Small intestine (tissue), 7 donors: ENCODE measurements around the gene PARP6. TPM values are rescaled to one million over a fixed set of nuclear protein-coding genes. Genes with fewer than 3 reads are reported as not detected.

Experiments used
- DNase-seq, 2 donors: peaks; one replicate each; pipeline versions ENCODE4 v3.0.0 to v3.0.0-alpha.2; 2013
- FAIRE-seq: peaks from 2 replicates; lab custom pipeline; 2012; peaks lifted over from hg19 to GRCh38; lab: Jason Lieb, UNC
- H3K27ac ChIP-seq, 3 donors: one replicate each; pipeline ENCODE4 v1.5.1; 2013; ENCODE audit warnings: low read length in 2 of 3, mild to moderate bottlenecking in 2 of 3, control low read depth in 1 of 3, inconsistent platforms in 1 of 3, low read depth in 1 of 3, moderate library complexity in 1 of 3
- H3K27me3 ChIP-seq, 3 donors: one replicate each; pipeline ENCODE4 v1.6.1; 2013; ENCODE audit warnings: low read length in 3 of 3, inconsistent platforms in 1 of 3; ENCODE audit not compliant: control insufficient read depth in 3 of 3, insufficient read depth in 3 of 3
- H3K36me3 ChIP-seq, 3 donors: one replicate each; pipeline ENCODE4 v1.6.1; 2013; ENCODE audit warnings: low read length in 3 of 3, inconsistent platforms in 1 of 3, low read depth in 1 of 3, mild to moderate bottlenecking in 1 of 3, moderate library complexity in 1 of 3; ENCODE audit not compliant: control insufficient read depth in 3 of 3, insufficient read depth in 2 of 3
- H3K4me1 ChIP-seq, 3 donors: one replicate each; pipeline ENCODE4 v1.6.1; 2013; ENCODE audit warnings: low read length in 2 of 3, inconsistent platforms in 1 of 3, low read depth in 1 of 3, mild to moderate bottlenecking in 1 of 3, moderate library complexity in 1 of 3; ENCODE audit not compliant: control insufficient read depth in 3 of 3, insufficient read depth in 2 of 3
- H3K4me3 ChIP-seq, 3 donors: one replicate each; pipeline ENCODE4 v1.5.1; 2013; ENCODE audit warnings: low read length in 3 of 3, control low read depth in 1 of 3, inconsistent platforms in 1 of 3, low read depth in 1 of 3, mild to moderate bottlenecking in 1 of 3, moderate library complexity in 1 of 3
- H3K9me3 ChIP-seq, 2 donors: one replicate each; pipeline ENCODE4 v1.6.1; 2013; ENCODE audit warnings: low read depth in 1 of 2, low read length in 1 of 2; ENCODE audit not compliant: control insufficient read depth in 2 of 2, insufficient read depth in 1 of 2
- WGBS, 3 donors: extraction: QIAGEN DNeasy Blood & Tissue Kit; methylation state at CpG; one replicate each; pipeline ENCODE4 v1.1.7; 2013; 5-methylcytosine and 5-hydroxymethylcytosine counted together
- polyA plus RNA-seq, 4 donors: library from polyadenylated mRNA; stranded (reverse) in 3 of 4; unstranded in 1 of 4; fragments of 200-250 nt in 3 of 4; fragments of 120-200 nt in 1 of 4; gene quantifications; one replicate each; pipeline versions ENCODE4 v1.2.1 to v1.2.3, GENCODE V29; 2013
- donor health status: healthy with polysubstance abuse.
- donor health status: control.
- donor health status: control.
- donor health status: Bipolar disorder and iron deficiency.
- donor health status: healthy.

The PARP6 gene
- polyA plus RNA-seq, 4 donors: 22.7 to 81.2 (median 69.2) TPM

- WGBS, 3 donors: 1 to 3% (median 2%) methylated on average over 16 of the region's 16 CpGs
Observed at GRCh38 chr15:72231833-72232478, 40.4 kb downstream of the PARP6 start.

GRCh38 chr15:72231066-72231832 is 41.1 kb downstream of the PARP6 start, which contains the start of gene PKM:
Gene PKM, minus strand, starts transcription at chr15:72231190. Its CDS starts 12,093 bp downstream, at chr15:72219097.
- DNase-seq: peak; percentile 97 to 99
- Histone ChIP-seq H3K4me3 (peak within 1 kb of the TSS; percentile 85 to 93 (median 88)), H3K27ac (peak within 1 kb of the TSS; percentile 96 to 98 (median 96)), H3K36me3 (peaks cover 0 to 3% (median 0%) of the 10 kb centered on the region in 3 donors), H3K4me1 (peaks cover 11 to 30% (median 19%) of the 10 kb centered on the region in 3 donors), H3K9me3 (no peaks in the 10 kb centered on the region), H3K27me3 (no peaks in the 10 kb centered on the region)
- no peak for FAIRE-seq
- 0 to 1% (median 1%) methylated on average over 60 to 67 of the region's 67 CpGs for WGBS, 3 donors

More at GRCh38 chr15:72231833-72232478, 40.4 kb downstream of the PARP6 start:
- peaks cover 8 to 23% (median 17%) of the 10 kb centered on the region in 3 donors for H3K4me1 ChIP-seq
- H3K4me3 ChIP-seq: peak overlapping the region; percentile 53 to 93 (median 85)
- peaks cover 0 to 3% (median 0%) of the 10 kb centered on the region in 3 donors for H3K36me3 ChIP-seq
- H3K27me3 ChIP-seq: no peaks in the 10 kb centered on the region
- peak overlapping the region; percentile 96 to 98 (median 96) for H3K27ac ChIP-seq
- H3K9me3 ChIP-seq: no peaks in the 10 kb centered on the region
- no peak for FAIRE-seq
- DNase-seq: peak; percentile 67 to 74

GRCh38 chr15:72230197-72231065 is 41.9 kb downstream of the PARP6 start:
- H3K4me3 ChIP-seq: peak overlapping the region; percentile 85 to 93 (median 88)
- H3K27me3 ChIP-seq: no peaks in the 10 kb centered on the region
- no peaks in the 10 kb centered on the region for H3K9me3 ChIP-seq
- H3K4me1 ChIP-seq: peaks cover 13 to 31% (median 19%) of the 10 kb centered on the region in 3 donors
- H3K36me3 ChIP-seq: peaks cover 0 to 3% (median 0%) of the 10 kb centered on the region in 3 donors
- FAIRE-seq (no peak), DNase-seq (peak; percentile 69 to 92)
- WGBS, 3 donors: 0 to 1% (median 0%) methylated on average over 40 to 79 of the region's 79 CpGs
- peak overlapping the region; percentile 96 to 98 (median 96) for H3K27ac ChIP-seq

- Histone ChIP-seq H3K27ac (peak overlapping the region; percentile 96 to 98 (median 96)), H3K27me3 (no peaks in the 10 kb centered on the region), H3K4me1 (peaks cover 13 to 31% (median 19%) of the 10 kb centered on the region in 3 donors), H3K4me3 (peak overlapping the region; percentile 85 to 93 (median 88)), H3K36me3 (peaks cover 0 to 3% (median 0%) of the 10 kb centered on the region in 3 donors), H3K9me3 (no peaks in the 10 kb centered on the region)
- DNase-seq (peak in 1 of 2 donors; percentile 40), FAIRE-seq (no peak)
- 0% methylated on average over 22 to 29 of the region's 29 CpGs for WGBS, 3 donors
Observed at GRCh38 chr15:72229947-72230196, 42.5 kb downstream of the PARP6 start.

GRCh38 chr15:72229076-72229946 is 43.0 kb downstream of the PARP6 start:
- no peak for FAIRE-seq
- Histone ChIP-seq H3K4me1 (peaks cover 13 to 31% (median 19%) of the 10 kb centered on the region in 3 donors), H3K4me3 (peak overlapping the region; percentile 85 to 93 (median 88)), H3K9me3 (no peaks in the 10 kb centered on the region), H3K27me3 (no peaks in the 10 kb centered on the region), H3K36me3 (peaks cover 0 to 7% (median 0%) of the 10 kb centered on the region in 3 donors), H3K27ac (peak overlapping the region; percentile 96 to 98 (median 96))
- WGBS, 3 donors: 6 to 7% (median 7%) methylated on average over 25 of the region's 25 CpGs
- DNase-seq: peak; percentile 36 to 47

GRCh38 chr15:72227720-72228119 is 44.6 kb downstream of the PARP6 start:
- DNase-seq (no peak), FAIRE-seq (no peak)
- H3K36me3 ChIP-seq: peaks cover 0 to 17% (median 0%) of the 10 kb centered on the region in 3 donors
- WGBS, 3 donors: 57 to 78% (median 60%) methylated on average over 4 of the region's 4 CpGs
- peaks cover 13 to 31% (median 19%) of the 10 kb centered on the region in 3 donors for H3K4me1 ChIP-seq
- peak overlapping the region; percentile 33 to 85 (median 57) for H3K27ac ChIP-seq
- H3K27me3 ChIP-seq: no peaks in the 10 kb centered on the region
- no peaks in the 10 kb centered on the region for H3K9me3 ChIP-seq
- no peak overlapping the region for H3K4me3 ChIP-seq

GRCh38 chr15:72227192-72227586 is 45.2 kb downstream of the PARP6 start:
- Histone ChIP-seq H3K4me1 (peaks cover 17 to 26% (median 20%) of the 10 kb centered on the region in 3 donors), H3K27ac (peak overlapping the region; percentile 48 to 85 (median 57)), H3K36me3 (peaks cover 0 to 22% (median 0%) of the 10 kb centered on the region in 3 donors), H3K27me3 (no peaks in the 10 kb centered on the region), H3K4me3 (no peak overlapping the region), H3K9me3 (no peaks in the 10 kb centered on the region)
- WGBS, 3 donors: 16 to 30% (median 17%) methylated on average over 8 of the region's 8 CpGs
- DNase-seq (peak; percentile 61 to 78), FAIRE-seq (no peak)
